WTC11 (cell line): ENCODE data around the gene SIRT5. TPM values are rescaled to one million over a fixed set of nuclear protein-coding genes. Genes with fewer than 3 reads are reported as not detected.

Experiments used
- ATAC-seq: fragments of 200-7000 bp; cut with Tn5 transposase; 2 replicates; pipeline ENCODE4 v1.10.0; 2021; ENCODE audit warnings: mild to moderate bottlenecking, moderate library complexity
- Bru-seq: library from RNA; stranded (reverse); fragments of 400-500 nt; gene quantifications from one replicate; lab custom pipeline; 2021; lab: Mats Ljungman, UMichigan
- CTCF ChIA-PET: fragments of 300-600 bp; sonication (Branson Sonifier 250); formaldehyde crosslinking; loops from one replicate; lab custom pipeline; 2021; ENCODE audit warnings: antibody characterized with exemption; lab: Charles Lee
- POLR2A ChIA-PET: fragments of 350-600 bp; sonication (Branson Sonifier 250); formaldehyde crosslinking; loops from one replicate; lab custom pipeline; 2021; ENCODE audit warnings: antibody characterized with exemption; lab: Charles Lee
- DNase-seq: peaks from one replicate; pipeline ENCODE4 v3.0.0; 2021; ENCODE audit warnings: low spot score
- H3K27ac Mint-ChIP-seq: 2 replicates; pipeline ENCODE4 v1.8.0; 2021; ENCODE audit warnings: mixed read lengths
- H3K27me3 Mint-ChIP-seq: 2 replicates; pipeline ENCODE4 v1.8.0; 2021; ENCODE audit warnings: low read depth, mild to moderate bottlenecking, moderate library complexity, mixed read lengths
- H3K36me3 Mint-ChIP-seq: 2 replicates; pipeline ENCODE4 v1.8.0; 2021; ENCODE audit warnings: mixed read lengths
- H3K4me1 Mint-ChIP-seq: 2 replicates; pipeline ENCODE4 v1.8.0; 2022; ENCODE audit warnings: mixed read lengths
- H3K4me3 Mint-ChIP-seq: 2 replicates; pipeline ENCODE4 v1.8.0; 2021; ENCODE audit warnings: mild to moderate bottlenecking, moderate library complexity, mixed read lengths
- H3K9me3 Mint-ChIP-seq: 2 replicates; pipeline ENCODE4 v1.8.0; 2021; ENCODE audit warnings: mixed read lengths
- AR ChIP-seq: fragments of 250-450 bp; sonication (Bioruptor Pico); IDR thresholded peaks from 2 replicates; pipeline ENCODE4 v1.9.0; 2021; ENCODE audit warnings: mild to moderate bottlenecking
- EMX1 ChIP-seq: fragments of 250-450 bp; sonication (Bioruptor Pico); IDR thresholded peaks from 2 replicates; pipeline ENCODE4 v1.8.0; 2021; ENCODE audit warnings: mild to moderate bottlenecking
- ERG ChIP-seq: fragments of 250-450 bp; sonication (Bioruptor Pico); IDR thresholded peaks from 2 replicates; pipeline ENCODE4 v1.8.0; 2021; ENCODE audit warnings: mild to moderate bottlenecking
- ETV6 ChIP-seq: sonication (generic); formaldehyde crosslinking; IDR thresholded peaks from 2 replicates; pipeline ENCODE4 v1.8.1; 2022; ENCODE audit warnings: mild to moderate bottlenecking, missing genetic modification reagents
- FOXK1 ChIP-seq: sonication (generic); formaldehyde crosslinking; IDR thresholded peaks from 2 replicates; pipeline ENCODE4 v1.8.0; 2022; ENCODE audit warnings: mild to moderate bottlenecking, moderate library complexity, missing genetic modification reagents
- FOXP1 ChIP-seq: sonication (generic); formaldehyde crosslinking; IDR thresholded peaks from 2 replicates; pipeline ENCODE4 v1.8.0; 2022; ENCODE audit warnings: missing genetic modification reagents, mild to moderate bottlenecking, moderate library complexity, borderline replicate concordance
- HMGA2 ChIP-seq: fragments of 250-450 bp; sonication (Bioruptor Pico); IDR thresholded peaks from 2 replicates; pipeline ENCODE4 v1.4.0; 2021; ENCODE audit warnings: mild to moderate bottlenecking, moderate library complexity
- HMGXB4 ChIP-seq: sonication (generic); formaldehyde crosslinking; IDR thresholded peaks from 2 replicates; pipeline ENCODE4 v1.8.1; 2023; ENCODE audit warnings: mild to moderate bottlenecking, moderate library complexity, missing genetic modification reagents
- JAZF1 ChIP-seq: fragments of 250-450 bp; sonication (Bioruptor Pico); IDR thresholded peaks from 2 replicates; pipeline ENCODE4 v1.9.0; 2021; ENCODE audit warnings: moderate library complexity, mild to moderate bottlenecking, inconsistent platforms
- MAX ChIP-seq: sonication (generic); formaldehyde crosslinking; IDR thresholded peaks from 2 replicates; pipeline ENCODE4 v1.8.0; 2022; ENCODE audit warnings: mild to moderate bottlenecking, missing genetic modification reagents
- MLX ChIP-seq: sonication (generic); formaldehyde crosslinking; IDR thresholded peaks from 2 replicates; pipeline ENCODE4 v1.8.1; 2023; ENCODE audit warnings: mild to moderate bottlenecking, missing genetic modification reagents, moderate library complexity
- NFE2L1 ChIP-seq: sonication (generic); formaldehyde crosslinking; IDR thresholded peaks from 2 replicates; pipeline ENCODE4 v1.8.1; 2023; ENCODE audit warnings: missing genetic modification reagents
- PRDM15 ChIP-seq: sonication (generic); formaldehyde crosslinking; IDR thresholded peaks from 2 replicates; pipeline ENCODE4 v1.8.0; 2022; ENCODE audit warnings: missing genetic modification reagents
- SOX15 ChIP-seq: fragments of 250-450 bp; sonication (Bioruptor Pico); IDR thresholded peaks from 2 replicates; pipeline ENCODE4 v1.9.0; 2021; ENCODE audit warnings: mild to moderate bottlenecking
- TEAD1 ChIP-seq: sonication (generic); formaldehyde crosslinking; IDR thresholded peaks from 2 replicates; pipeline ENCODE4 v1.8.0; 2022; ENCODE audit warnings: mild to moderate bottlenecking, missing genetic modification reagents
- TEAD4 ChIP-seq: sonication (generic); formaldehyde crosslinking; IDR thresholded peaks from 2 replicates; pipeline ENCODE4 v1.8.0; 2022; ENCODE audit warnings: mild to moderate bottlenecking, missing genetic modification reagents
- ZNF219 ChIP-seq: sonication (generic); formaldehyde crosslinking; IDR thresholded peaks from 2 replicates; pipeline ENCODE4 v1.8.0; 2023; ENCODE audit warnings: missing genetic modification reagents, mild to moderate bottlenecking, borderline replicate concordance
- ZNF232 ChIP-seq: sonication (generic); formaldehyde crosslinking; IDR thresholded peaks from 2 replicates; pipeline ENCODE4 v1.8.0; 2022; ENCODE audit warnings: mild to moderate bottlenecking, missing genetic modification reagents
- ZNF317 ChIP-seq: sonication (generic); formaldehyde crosslinking; IDR thresholded peaks from 2 replicates; pipeline ENCODE4 v1.8.1; 2023; ENCODE audit warnings: low read depth, mild to moderate bottlenecking, moderate library complexity, missing genetic modification reagents, borderline replicate concordance
- ZNF423 ChIP-seq: fragments of 250-450 bp; sonication (Bioruptor Pico); IDR thresholded peaks from 2 replicates; pipeline ENCODE4 v2.1.2; 2022; ENCODE audit warnings: mild to moderate bottlenecking, moderate library complexity
- ZSCAN18 ChIP-seq: fragments of 250-450 bp; sonication (Bioruptor Pico); IDR thresholded peaks from 2 replicates; pipeline ENCODE4 v2.1.2; 2022; ENCODE audit warnings: mild to moderate bottlenecking, moderate library complexity
- long read RNA-seq, 3 experiments: library from RNA in 1 of 3; library from capped mRNA in 1 of 3; library from polyadenylated mRNA in 1 of 3; unstranded in 2 of 3; stranded (forward) in 1 of 3; transcript quantifications; one replicate each; pipeline ENCODE4 v2.0.0, GENCODE V29; 2021
- total RNA-seq: library from RNA; stranded (reverse); gene quantifications from 3 replicates; pipeline ENCODE4 v1.2.3, GENCODE V29; 2021

The SIRT5 gene
- total RNA-seq, result 11.8 to 16.3 TPM (median 15.5 TPM) in 3 replicates
- percentile 74 among the genes with signal in this experiment for Bru-seq, nascent RNA
- long read RNA-seq, experiment 1, full-length matches to known transcripts, result 10 of 93 reads
- long read RNA-seq, experiment 1, partial matches to known transcripts, result 16 of 93 reads
- long read RNA-seq, experiment 1, other reads (novel, unspliced or antisense), result 67 of 93 reads
- long read RNA-seq, experiment 2, partial matches to known transcripts, result 21 of 31 reads
- long read RNA-seq, experiment 2, other reads (novel, unspliced or antisense), result 10 of 31 reads
- long read RNA-seq, experiment 3, partial matches to known transcripts, result 5 of 24 reads
- long read RNA-seq, experiment 3, other reads (novel, unspliced or antisense), result 18 of 24 reads

GRCh38 chr6:13574571-13575376 lies at the start of gene SIRT5:
Gene SIRT5, plus strand, starts transcription at chr6:13574601. Its CDS starts 9,510 bp downstream, at chr6:13584111.
- CTCF ChIA-PET, result interaction anchor here (0.5 to 2.8 kb wide), 54 partner anchors 9 to 426 kb away, joined by 3 to 41 read pairs (median 4); partner anchors contain the start of genes GFOD1, NOL7 and TBC1D7
- no peaks in the 10 kb centered on the region for H3K27me3 Mint-ChIP-seq
- H3K4me1 Mint-ChIP-seq, result peaks cover 36% of the 10 kb centered on the region
- TF ChIP-seq EMX1 (CRISPR knock-in tag) (peak; percentile 43; the same call in 1 of the 2 replicates), FOXP1 (CRISPR knock-in tag) (peak; percentile 64; the same call in 1 of the 2 replicates), JAZF1 (no peak), HMGXB4 (peak; percentile 18; the same call in 1 of the 2 replicates), MLX (0 out of 2 replicates have a peak, but pooled peaks have one; percentile 25), ERG (CRISPR knock-in tag) (0 out of 2 replicates have a peak, but pooled peaks have one; percentile 9), ZNF219 (CRISPR knock-in tag) (0 out of 2 replicates have a peak, but pooled peaks have one; percentile 24), TEAD4 (CRISPR knock-in tag) (no peak), PRDM15 (CRISPR knock-in tag) (no peak), ZNF232 (CRISPR knock-in tag) (peak; percentile 34; the same call in 1 of the 2 replicates), SOX15 (CRISPR knock-in tag) (no peak), MAX (CRISPR knock-in tag) (peak; percentile 44; the same call in 1 of the 2 replicates), AR (no peak), ZNF317 (CRISPR knock-in tag) (no peak), ETV6 (CRISPR knock-in tag) (no peak; the same call in 1 of the 2 replicates), HMGA2 (CRISPR knock-in tag) (no peak), FOXK1 (CRISPR knock-in tag) (peak; percentile 40; the same call in 1 of the 2 replicates), NFE2L1 (CRISPR knock-in tag) (peak; percentile 81; the same call in 1 of the 2 replicates), TEAD1 (CRISPR knock-in tag) (0 out of 2 replicates have a peak, but pooled peaks have one; percentile 53), ZSCAN18 (CRISPR knock-in tag) (no peak), ZNF423 (CRISPR knock-in tag) (peak; percentile 73)

More at GRCh38 chr6:13574571-13575376, at the start of gene SIRT5:
- POLR2A ChIA-PET, result interaction anchor here (0.6 to 1.9 kb wide), 15 partner anchors 14 to 247 kb away, joined by 3 to 18 read pairs (median 3); partner anchors contain the start of genes GFOD1, NOL7 and TBC1D7
- ATAC-seq (peak; percentile 73), DNase-seq (peak; percentile 83)
- Mint-ChIP-seq H3K9me3 (peaks cover 6% of the 10 kb centered on the region; the same call in 1 of the 2 replicates), H3K4me3 (peak within 1 kb of the TSS; percentile 92), H3K36me3 (peaks cover 2% of the 10 kb centered on the region), H3K27ac (peak within 1 kb of the TSS; percentile 98)
